ENCODE results near the gene ACACB.

DNA sequence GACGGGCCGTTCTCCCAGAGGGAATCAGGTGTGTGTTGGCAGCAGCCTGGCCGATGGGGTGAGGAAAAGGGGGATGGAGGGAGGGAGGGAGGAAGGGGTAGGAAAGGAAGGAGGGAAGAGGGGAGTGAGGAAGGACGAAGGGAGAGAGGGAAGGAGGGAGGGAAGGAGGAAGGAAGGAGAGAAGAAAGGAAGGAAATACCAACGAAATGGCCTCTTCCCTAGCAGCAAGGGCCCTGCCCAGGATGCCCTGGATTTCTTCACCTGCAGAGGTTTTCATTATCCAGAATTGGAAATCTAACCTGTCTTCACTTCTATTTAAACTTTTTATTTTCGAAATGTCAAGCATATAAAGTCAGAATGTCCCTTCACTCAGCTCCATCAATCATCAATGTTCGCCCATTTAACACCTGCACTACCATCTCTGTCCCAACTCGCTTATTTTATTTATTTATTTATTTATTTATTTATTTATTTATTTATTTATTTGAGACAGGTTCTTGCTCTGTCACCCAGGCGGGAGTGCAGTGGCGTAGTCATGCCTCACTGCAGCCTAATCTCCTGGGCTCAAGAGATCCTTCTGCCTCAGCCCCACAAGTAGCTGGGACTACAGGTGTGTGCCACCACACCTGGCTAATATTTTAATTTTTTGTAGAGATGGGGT, 70.7 kb downstream of the ACACB start:
- no peak for TF ChIP-seq EZH2 (IDR thresholded peaks at IDR 0.05; ENCODE audit: borderline replicate concordance, low read depth, low read length, severe bottlenecking)
- TF ChIP-seq, protein P1, sequence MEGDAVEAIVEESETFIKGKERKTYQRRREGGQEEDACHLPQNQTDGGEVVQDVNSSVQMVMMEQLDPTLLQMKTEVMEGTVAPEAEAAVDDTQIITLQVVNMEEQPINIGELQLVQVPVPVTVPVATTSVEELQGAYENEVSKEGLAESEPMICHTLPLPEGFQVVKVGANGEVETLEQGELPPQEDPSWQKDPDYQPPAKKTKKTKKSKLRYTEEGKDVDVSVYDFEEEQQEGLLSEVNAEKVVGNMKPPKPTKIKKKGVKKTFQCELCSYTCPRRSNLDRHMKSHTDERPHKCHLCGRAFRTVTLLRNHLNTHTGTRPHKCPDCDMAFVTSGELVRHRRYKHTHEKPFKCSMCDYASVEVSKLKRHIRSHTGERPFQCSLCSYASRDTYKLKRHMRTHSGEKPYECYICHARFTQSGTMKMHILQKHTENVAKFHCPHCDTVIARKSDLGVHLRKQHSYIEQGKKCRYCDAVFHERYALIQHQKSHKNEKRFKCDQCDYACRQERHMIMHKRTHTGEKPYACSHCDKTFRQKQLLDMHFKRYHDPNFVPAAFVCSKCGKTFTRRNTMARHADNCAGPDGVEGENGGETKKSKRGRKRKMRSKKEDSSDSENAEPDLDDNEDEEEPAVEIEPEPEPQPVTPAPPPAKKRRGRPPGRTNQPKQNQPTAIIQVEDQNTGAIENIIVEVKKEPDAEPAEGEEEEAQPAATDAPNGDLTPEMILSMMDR (IDR thresholded peaks at IDR 0.05; ENCODE audit: borderline replicate concordance, extremely low read depth, low read length, poor library complexity, severe bottlenecking): no peak

Data from DND-41 (cell line).